NB4 (cell line): Measurements from ENCODE around the gene PCP4L1.

Experiments used
- POLR2A ChIP-seq: IDR thresholded peaks from 2 replicates; pipeline ENCODE4 v1.6.1; 2011; ENCODE audit warnings: mild to moderate bottlenecking; ENCODE audit not compliant: insufficient read length; ENCODE audit errors: extremely low read depth
- TF ChIP-seq, protein P1 (sequence below): IDR thresholded peaks from one replicate; pipeline ENCODE4 v1.5.1; 2012; ENCODE audit warnings: low read depth, low read length

DNA sequence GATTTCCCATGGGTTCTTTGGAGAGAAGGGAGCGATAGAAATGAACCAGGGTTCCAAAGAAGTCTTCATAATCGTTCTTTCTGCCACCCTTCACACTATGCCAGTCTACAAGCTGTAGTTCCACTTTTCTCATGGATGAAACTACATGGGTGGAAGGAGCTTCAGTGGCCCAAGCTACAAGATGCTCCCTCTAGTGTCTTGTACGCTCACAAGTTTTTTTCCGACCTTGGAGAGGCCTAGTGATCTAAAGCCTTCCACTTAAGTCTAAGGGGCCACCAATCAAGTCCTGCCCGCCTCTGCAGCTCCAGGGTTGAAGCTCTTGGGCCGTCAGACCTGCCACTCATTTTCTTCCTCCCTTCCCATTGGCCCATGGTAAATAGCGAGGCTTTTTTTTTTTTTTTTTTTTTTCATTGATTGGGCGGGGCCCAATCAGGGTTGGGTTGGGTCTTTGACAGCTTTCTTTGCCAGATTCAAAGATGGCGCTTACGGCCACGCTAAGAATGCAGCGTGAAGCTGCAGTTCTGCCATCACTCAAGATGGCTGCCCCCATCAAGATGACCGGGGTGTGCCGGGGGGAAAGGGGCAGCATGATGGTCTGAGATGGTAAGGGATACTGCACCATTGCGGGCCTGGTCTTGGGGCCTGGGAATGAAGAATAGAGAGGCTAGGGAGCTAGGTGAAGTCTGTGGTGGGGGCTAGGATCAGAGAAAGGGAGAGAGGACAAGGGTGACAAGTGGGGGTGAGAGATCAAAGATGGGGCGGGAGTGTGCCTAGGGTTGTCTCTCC is 32.8 kb upstream of the PCP4L1 start, which contains the start of gene TOMM40L:
- TF ChIP-seq, protein P1, sequence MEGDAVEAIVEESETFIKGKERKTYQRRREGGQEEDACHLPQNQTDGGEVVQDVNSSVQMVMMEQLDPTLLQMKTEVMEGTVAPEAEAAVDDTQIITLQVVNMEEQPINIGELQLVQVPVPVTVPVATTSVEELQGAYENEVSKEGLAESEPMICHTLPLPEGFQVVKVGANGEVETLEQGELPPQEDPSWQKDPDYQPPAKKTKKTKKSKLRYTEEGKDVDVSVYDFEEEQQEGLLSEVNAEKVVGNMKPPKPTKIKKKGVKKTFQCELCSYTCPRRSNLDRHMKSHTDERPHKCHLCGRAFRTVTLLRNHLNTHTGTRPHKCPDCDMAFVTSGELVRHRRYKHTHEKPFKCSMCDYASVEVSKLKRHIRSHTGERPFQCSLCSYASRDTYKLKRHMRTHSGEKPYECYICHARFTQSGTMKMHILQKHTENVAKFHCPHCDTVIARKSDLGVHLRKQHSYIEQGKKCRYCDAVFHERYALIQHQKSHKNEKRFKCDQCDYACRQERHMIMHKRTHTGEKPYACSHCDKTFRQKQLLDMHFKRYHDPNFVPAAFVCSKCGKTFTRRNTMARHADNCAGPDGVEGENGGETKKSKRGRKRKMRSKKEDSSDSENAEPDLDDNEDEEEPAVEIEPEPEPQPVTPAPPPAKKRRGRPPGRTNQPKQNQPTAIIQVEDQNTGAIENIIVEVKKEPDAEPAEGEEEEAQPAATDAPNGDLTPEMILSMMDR, result peak; percentile 61
- peak; percentile 38 for TF ChIP-seq POLR2A
